Parathyroid adenoma (tissue), 2 donors: ENCODE data around the gene EIF2S2.

Experiments used
- H2AFZ ChIP-seq: fragments of 300-600 bp; sonication (generic); one replicate; pipeline ENCODE4 v1.7.0; 2017; ENCODE audit warnings: antibody characterized with exemption, mild to moderate bottlenecking
- H3K27ac ChIP-seq: fragments of 300-600 bp; sonication (generic); one replicate; pipeline ENCODE4 v1.7.0; 2017
- H3K27me3 ChIP-seq: fragments of 300-600 bp; sonication (generic); one replicate; pipeline ENCODE4 v1.7.0; 2017; ENCODE audit warnings: low read length; ENCODE audit not compliant: control insufficient read depth, insufficient read depth
- H3K36me3 ChIP-seq: fragments of 300-600 bp; sonication (generic); one replicate; pipeline ENCODE4 v1.7.0; 2017; ENCODE audit warnings: low read length; ENCODE audit not compliant: control insufficient read depth, insufficient read depth
- H3K4me1 ChIP-seq: fragments of 300-600 bp; sonication (generic); one replicate; pipeline ENCODE4 v1.7.0; 2017; ENCODE audit warnings: control low read depth
- H3K4me2 ChIP-seq: fragments of 300-600 bp; sonication (generic); one replicate; pipeline ENCODE4 v1.7.0; 2017; ENCODE audit warnings: low read length
- H3K4me3 ChIP-seq: fragments of 300-600 bp; sonication (generic); one replicate; pipeline ENCODE4 v1.7.0; 2017; ENCODE audit warnings: low read depth, low read length
- H3K79me2 ChIP-seq: fragments of 300-600 bp; sonication (generic); one replicate; pipeline ENCODE4 v1.7.0; 2017; ENCODE audit warnings: control low read depth
- H3K9ac ChIP-seq: fragments of 300-600 bp; sonication (generic); one replicate; pipeline ENCODE4 v1.7.0; 2017; ENCODE audit warnings: mild to moderate bottlenecking
- H3K9me3 ChIP-seq: fragments of 300-600 bp; sonication (generic); one replicate; pipeline ENCODE4 v1.7.0; 2017; ENCODE audit warnings: low read length; ENCODE audit not compliant: control insufficient read depth
- CTCF ChIP-seq: fragments of 300-600 bp; sonication (generic); IDR thresholded peaks from one replicate; pipeline ENCODE4 v1.7.0; 2017; ENCODE audit warnings: antibody characterized with exemption, mild to moderate bottlenecking
- donor health status: primary hyperparathyroidism.

The EIF2S2 gene

DNA sequence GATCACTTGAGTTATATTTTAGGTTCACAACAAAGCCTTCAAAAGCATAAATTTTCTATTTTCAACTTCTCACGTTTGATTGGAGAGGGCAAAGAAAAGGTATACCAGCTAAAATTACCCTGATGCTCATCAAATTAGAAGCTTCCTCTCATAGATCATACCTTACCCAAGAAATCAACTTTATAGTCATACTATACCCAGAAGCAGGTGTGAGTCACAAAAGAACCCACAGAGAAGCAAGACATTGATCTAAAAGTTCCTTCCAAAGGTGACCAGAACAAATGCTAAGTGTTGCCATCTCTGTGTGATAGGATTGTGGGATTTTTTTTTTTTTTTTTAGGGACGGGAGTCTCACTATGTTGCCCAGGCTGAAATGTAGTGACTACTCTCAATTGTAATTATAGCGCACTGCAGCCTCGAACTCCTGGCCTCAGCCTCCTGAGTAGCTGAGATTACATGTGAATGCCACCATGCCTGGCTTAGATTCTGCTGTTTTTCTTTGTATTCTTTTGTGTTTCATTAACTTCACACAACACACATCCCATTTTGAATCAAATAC, 3.3 kb downstream of the EIF2S2 start:
- H3K27me3 ChIP-seq: no peaks in the 10 kb centered on the region
- no peak overlapping the region for H3K4me2 ChIP-seq
- no peak for TF ChIP-seq CTCF
- no peaks in the 10 kb centered on the region for H3K36me3 ChIP-seq
- H2AFZ ChIP-seq: no peak overlapping the region
- no peaks in the 10 kb centered on the region for H3K9me3 ChIP-seq
- no peak overlapping the region for H3K4me3 ChIP-seq
- H3K27ac ChIP-seq: no peak overlapping the region
- H3K4me1 ChIP-seq: peaks cover 12% of the 10 kb centered on the region
- H3K9ac ChIP-seq: no peak overlapping the region
- H3K79me2 ChIP-seq: peaks cover 46% of the 10 kb centered on the region

GRCh38 chr20:34105978-34106675, 5.9 kb downstream of the EIF2S2 start:
- no peak overlapping the region for H3K4me2 ChIP-seq
- no peak overlapping the region for H2AFZ ChIP-seq
- TF ChIP-seq CTCF: no peak
- H3K4me3 ChIP-seq: no peak overlapping the region
- H3K9ac ChIP-seq: no peak overlapping the region
- no peaks in the 10 kb centered on the region for H3K36me3 ChIP-seq
- peaks cover 48% of the 10 kb centered on the region for H3K79me2 ChIP-seq
- no peak overlapping the region for H3K27ac ChIP-seq
- no peaks in the 10 kb centered on the region for H3K9me3 ChIP-seq
- H3K27me3 ChIP-seq: no peaks in the 10 kb centered on the region
- peaks cover 9% of the 10 kb centered on the region for H3K4me1 ChIP-seq

GRCh38 chr20:34104059-34104458, 8.0 kb downstream of the EIF2S2 start:
- no peak overlapping the region for H2AFZ ChIP-seq
- no peaks in the 10 kb centered on the region for H3K4me1 ChIP-seq
- no peaks in the 10 kb centered on the region for H3K9me3 ChIP-seq
- peaks cover 29% of the 10 kb centered on the region for H3K79me2 ChIP-seq
- H3K36me3 ChIP-seq: no peaks in the 10 kb centered on the region
- H3K4me3 ChIP-seq: no peak overlapping the region
- H3K4me2 ChIP-seq: no peak overlapping the region
- no peak overlapping the region for H3K27ac ChIP-seq
- H3K9ac ChIP-seq: no peak overlapping the region
- no peaks in the 10 kb centered on the region for H3K27me3 ChIP-seq
- no peak for TF ChIP-seq CTCF

DNA sequence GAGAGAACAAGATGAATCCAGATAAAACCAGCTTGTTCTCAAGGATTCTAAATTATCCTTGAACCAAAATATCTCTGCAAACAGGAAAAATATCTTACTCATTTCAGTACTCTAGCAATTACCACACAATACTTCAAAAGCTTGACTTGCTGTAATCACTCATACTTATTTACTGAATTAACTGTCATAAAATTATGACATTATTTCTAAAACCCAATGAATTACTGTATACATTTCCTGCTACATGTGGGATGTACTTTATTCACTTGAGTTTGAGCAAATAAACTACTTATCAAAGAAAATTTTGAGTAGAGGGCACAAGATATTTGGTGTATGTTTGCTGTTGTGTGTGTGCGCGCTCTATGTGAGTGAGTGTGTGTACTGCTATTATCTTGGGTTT, 9.7 kb downstream of the EIF2S2 start:
- Histone ChIP-seq H3K79me2 (peaks cover 23% of the 10 kb centered on the region), H3K9ac (no peak overlapping the region), H3K27me3 (no peaks in the 10 kb centered on the region), H2AFZ (no peak overlapping the region), H3K36me3 (no peaks in the 10 kb centered on the region), H3K27ac (no peak overlapping the region), H3K4me2 (no peak overlapping the region), H3K9me3 (no peaks in the 10 kb centered on the region), H3K4me3 (no peak overlapping the region), H3K4me1 (no peaks in the 10 kb centered on the region)
- TF ChIP-seq CTCF: no peak

DNA sequence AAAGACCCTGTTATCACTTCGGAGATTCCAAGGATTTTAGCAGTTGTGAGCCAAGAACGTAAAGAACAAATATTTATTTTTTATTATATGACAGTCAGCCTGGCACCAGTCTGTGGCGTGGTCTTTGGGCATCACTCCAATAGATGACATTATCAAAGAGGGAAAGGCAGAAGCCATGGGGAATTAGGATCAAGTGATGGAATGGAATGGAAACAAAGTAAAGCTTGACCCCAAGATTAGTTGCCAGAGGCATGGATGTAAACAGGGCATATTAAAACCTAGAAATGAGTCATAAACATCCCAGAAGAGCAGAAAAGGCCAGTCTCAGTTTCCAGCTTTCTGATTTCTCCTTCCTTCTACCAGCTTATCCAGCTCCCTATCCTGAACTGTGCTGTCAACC, 11.5 kb downstream of the EIF2S2 start:
- H3K79me2 ChIP-seq: peaks cover 14% of the 10 kb centered on the region
- no peaks in the 10 kb centered on the region for H3K9me3 ChIP-seq
- H3K4me2 ChIP-seq: no peak overlapping the region
- no peaks in the 10 kb centered on the region for H3K36me3 ChIP-seq
- H3K27ac ChIP-seq: no peak overlapping the region
- no peak overlapping the region for H3K9ac ChIP-seq
- TF ChIP-seq CTCF: no peak
- H3K4me3 ChIP-seq: no peak overlapping the region
- no peak overlapping the region for H2AFZ ChIP-seq
- H3K4me1 ChIP-seq: no peaks in the 10 kb centered on the region
- no peaks in the 10 kb centered on the region for H3K27me3 ChIP-seq
